Naive thymus-derived CD4-positive, alpha-beta T cell (primary cell): ENCODE data around the gene MEP1A. TPM values are rescaled to one million over a fixed set of nuclear protein-coding genes. Genes with fewer than 3 reads are reported as not detected.

Experiments
- polyA plus RNA-seq, 2 donors: library from polyadenylated mRNA; unstranded; fragments of 300-500 nt; fragmentation: Illumina TruSeq; gene quantifications; one replicate each; pipeline ENCODE4 v1.2.3, GENCODE V29; 2021
- total RNA-seq, 6 experiments: library from RNA in 5 of 6; stranded (reverse) in 5 of 6; gene quantifications; 1 replicate in 5 of 6; 2 replicates in 1 of 6; pipeline ENCODE4 v1.2.3 and lab custom pipeline; 2021 to 2026

Gene MEP1A
- total and polyA plus RNA-seq, 7 experiments from 2014 or later: not detected

Other genes starting within 250 kb of the MEP1A start
- gene CYP39A1, start 140.6 kb upstream of the MEP1A start, total RNA-seq: not detected
- gene CYP39A1, start 140.6 kb upstream of the MEP1A start, polyA plus RNA-seq: not detected
- 1 to 10 TPM in 3 of 5 experiments, under 1 TPM in 1, not detected in 1; 0.50 to 5.7 (median 2.6) TPM for gene SLC25A27, start 140.4 kb upstream of the MEP1A start, total RNA-seq
- gene SLC25A27, start 140.4 kb upstream of the MEP1A start, polyA plus RNA-seq: under 1 TPM in 1 of 2 donors, not detected in 1; 0.48 TPM
- under 1 TPM in 2 of 5 experiments, not detected in 3; 0.03 to 0.11 TPM for gene TDRD6, start 105.5 kb upstream of the MEP1A start, total RNA-seq
- not detected for gene TDRD6, start 105.5 kb upstream of the MEP1A start, polyA plus RNA-seq
- 1 to 10 TPM in 3 of 5 experiments, under 1 TPM in 1, not detected in 1; 0.88 to 8.9 (median 6.2) TPM for gene PLA2G7, start 58.0 kb upstream of the MEP1A start, total RNA-seq
- gene PLA2G7, start 58.0 kb upstream of the MEP1A start, polyA plus RNA-seq: not detected
- gene ANKRD66, start 46.5 kb upstream of the MEP1A start, total RNA-seq: not detected
- not detected for gene ANKRD66, start 46.5 kb upstream of the MEP1A start, polyA plus RNA-seq
- gene ADGRF5, start 128.5 kb downstream of the MEP1A start, total RNA-seq: not detected
- not detected for gene ADGRF5, start 128.5 kb downstream of the MEP1A start, polyA plus RNA-seq
- gene ADGRF1, start 248.9 kb downstream of the MEP1A start, total RNA-seq: not detected
- not detected for gene ADGRF1, start 248.9 kb downstream of the MEP1A start, polyA plus RNA-seq